K562 (cell line): ENCODE data around the gene RPRML. TPM values are rescaled to one million over a fixed set of nuclear protein-coding genes. Genes with fewer than 3 reads are reported as not detected.
A peak's percentile ranks its signal among the peaks of the same experiment; 100 is the strongest.

ENCODE experiments used
- PTBP1 ChIP-seq: fragments of 200-400 bp; formaldehyde crosslinking; IDR thresholded peaks from 2 replicates; pipeline ENCODE4 v1.6.1; 2017; ENCODE audit warnings: low read depth, low read length
- RB1 ChIP-seq: fragments of 450-650 bp; IDR thresholded peaks from 2 replicates; pipeline ENCODE4 v1.6.1; 2017; ENCODE audit warnings: low read depth, mild to moderate bottlenecking
- SMC3 ChIP-seq: conservative IDR thresholded peaks from 2 replicates; pipeline ENCODE4 v1.6.1; 2011; ENCODE audit warnings: low read depth, low read length, improper control_type of control experiment; ENCODE audit not compliant: insufficient read depth
- ZNF445 ChIP-seq: fragments of 250-450 bp; sonication (Bioruptor Pico); IDR thresholded peaks from 2 replicates; pipeline ENCODE4 v1.4.0; 2020; ENCODE audit warnings: low read depth, mild to moderate bottlenecking, moderate library complexity
- polyA plus RNA-seq, 8 experiments: library from polyadenylated mRNA; depleted of rRNA in 4 of 8; stranded (reverse) in 5 of 8; unstranded in 3 of 8; fragments of >200 nt; fragmentation: Nextera tagmentation in 2 of 8; fragmentation: Illumina TruSeq in 1 of 8; extraction: Ambion mirVana in 2 of 8; extraction: Trizol in 1 of 8; gene quantifications; 2 replicates each; pipeline versions ENCODE4 v1.2.1 to v1.2.3, GENCODE V29; 2011 to 2014; ENCODE audit warnings: inconsistent platforms in 1 of 8, missing spikeins in 1 of 8
- total RNA-seq, 7 experiments: library from RNA; depleted of rRNA in 6 of 7; stranded (reverse); fragments of >200 nt in 6 of 7; fragmentation: Illumina TruSeq in 2 of 7; extraction: Trizol in 2 of 7; gene quantifications; 2 replicates each; pipeline versions ENCODE4 v1.2.1 to v1.2.3, GENCODE V29; 2011 to 2021; ENCODE audit warnings: low replicate concordance in 1 of 7
- TF ChIP-seq, protein P1 (sequence below): sonication (generic); formaldehyde crosslinking; IDR thresholded peaks from 2 replicates; pipeline ENCODE4 v1.8.0; 2022; ENCODE audit warnings: mild to moderate bottlenecking, missing genetic modification reagents
- TF ChIP-seq, protein P2 (sequence below): sonication (generic); formaldehyde crosslinking; IDR thresholded peaks from 2 replicates; pipeline ENCODE4 v1.8.0; 2022; ENCODE audit warnings: missing genetic modification reagents, mild to moderate bottlenecking, borderline replicate concordance
- TF ChIP-seq, protein P3 (sequence below): fragments of 250-450 bp; sonication (Bioruptor Pico); IDR thresholded peaks from 2 replicates; pipeline ENCODE4 v1.8.0; 2022; ENCODE audit warnings: moderate library complexity, mild to moderate bottlenecking, inconsistent platforms
- TF ChIP-seq, protein P4 (sequence below): fragments of 450-650 bp; IDR thresholded peaks from 2 replicates; pipeline ENCODE4 v1.6.1; 2016; ENCODE audit warnings: mild to moderate bottlenecking, moderate library complexity

The RPRML gene
- total and polyA plus RNA-seq, 9 of the 15 experiments (the other 6 are each of a cell fraction or from before 2014, with no cell fraction given) = not detected

DNA sequence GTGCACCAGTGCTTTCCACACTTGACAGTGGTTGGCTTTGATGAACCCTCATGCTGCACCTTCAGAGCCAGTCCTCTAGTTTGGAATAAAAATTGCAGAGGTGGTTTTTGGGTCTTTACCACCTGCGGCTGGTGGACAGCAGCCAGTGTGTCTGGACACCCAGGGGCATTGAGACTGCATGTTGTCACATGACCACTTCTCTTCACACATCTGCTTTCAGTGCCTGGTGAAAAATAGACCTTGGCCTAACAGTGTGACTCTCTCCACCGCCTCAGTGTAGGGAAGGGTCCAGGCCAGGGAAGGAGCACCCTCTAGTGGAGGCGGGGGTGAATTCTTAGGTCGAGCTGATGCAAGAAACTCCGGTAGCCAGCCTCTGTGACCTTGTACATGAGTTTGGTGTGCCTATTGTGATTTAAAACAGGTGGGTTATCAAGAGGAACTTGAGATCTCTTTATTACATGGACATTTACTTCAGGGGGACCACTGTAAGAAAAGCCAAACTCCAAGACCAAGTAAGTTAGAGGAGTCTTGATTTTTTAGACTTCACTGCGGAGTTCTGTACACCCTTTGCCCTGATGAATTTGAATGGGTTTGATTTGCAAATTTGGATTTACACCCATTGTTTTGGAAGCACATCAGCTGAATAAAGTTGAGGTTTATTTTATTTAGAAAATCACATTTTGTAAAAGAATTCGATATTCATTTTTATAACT lies 38.2 kb downstream of the RPRML start (continued):
- TF ChIP-seq, protein P1, sequence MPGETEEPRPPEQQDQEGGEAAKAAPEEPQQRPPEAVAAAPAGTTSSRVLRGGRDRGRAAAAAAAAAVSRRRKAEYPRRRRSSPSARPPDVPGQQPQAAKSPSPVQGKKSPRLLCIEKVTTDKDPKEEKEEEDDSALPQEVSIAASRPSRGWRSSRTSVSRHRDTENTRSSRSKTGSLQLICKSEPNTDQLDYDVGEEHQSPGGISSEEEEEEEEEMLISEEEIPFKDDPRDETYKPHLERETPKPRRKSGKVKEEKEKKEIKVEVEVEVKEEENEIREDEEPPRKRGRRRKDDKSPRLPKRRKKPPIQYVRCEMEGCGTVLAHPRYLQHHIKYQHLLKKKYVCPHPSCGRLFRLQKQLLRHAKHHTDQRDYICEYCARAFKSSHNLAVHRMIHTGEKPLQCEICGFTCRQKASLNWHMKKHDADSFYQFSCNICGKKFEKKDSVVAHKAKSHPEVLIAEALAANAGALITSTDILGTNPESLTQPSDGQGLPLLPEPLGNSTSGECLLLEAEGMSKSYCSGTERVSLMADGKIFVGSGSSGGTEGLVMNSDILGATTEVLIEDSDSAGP (CRISPR knock-in tag) = no peak
- TF ChIP-seq, protein P2, sequence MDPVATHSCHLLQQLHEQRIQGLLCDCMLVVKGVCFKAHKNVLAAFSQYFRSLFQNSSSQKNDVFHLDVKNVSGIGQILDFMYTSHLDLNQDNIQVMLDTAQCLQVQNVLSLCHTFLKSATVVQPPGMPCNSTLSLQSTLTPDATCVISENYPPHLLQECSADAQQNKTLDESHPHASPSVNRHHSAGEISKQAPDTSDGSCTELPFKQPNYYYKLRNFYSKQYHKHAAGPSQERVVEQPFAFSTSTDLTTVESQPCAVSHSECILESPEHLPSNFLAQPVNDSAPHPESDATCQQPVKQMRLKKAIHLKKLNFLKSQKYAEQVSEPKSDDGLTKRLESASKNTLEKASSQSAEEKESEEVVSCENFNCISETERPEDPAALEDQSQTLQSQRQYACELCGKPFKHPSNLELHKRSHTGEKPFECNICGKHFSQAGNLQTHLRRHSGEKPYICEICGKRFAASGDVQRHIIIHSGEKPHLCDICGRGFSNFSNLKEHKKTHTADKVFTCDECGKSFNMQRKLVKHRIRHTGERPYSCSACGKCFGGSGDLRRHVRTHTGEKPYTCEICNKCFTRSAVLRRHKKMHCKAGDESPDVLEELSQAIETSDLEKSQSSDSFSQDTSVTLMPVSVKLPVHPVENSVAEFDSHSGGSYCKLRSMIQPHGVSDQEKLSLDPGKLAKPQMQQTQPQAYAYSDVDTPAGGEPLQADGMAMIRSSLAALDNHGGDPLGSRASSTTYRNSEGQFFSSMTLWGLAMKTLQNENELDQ = no peak
- TF ChIP-seq, protein P3, sequence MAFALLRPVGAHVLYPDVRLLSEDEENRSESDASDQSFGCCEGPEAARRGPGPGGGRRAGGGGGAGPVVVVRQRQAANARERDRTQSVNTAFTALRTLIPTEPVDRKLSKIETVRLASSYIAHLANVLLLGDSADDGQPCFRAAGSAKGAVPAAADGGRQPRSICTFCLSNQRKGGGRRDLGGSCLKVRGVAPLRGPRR = no peak
- TF ChIP-seq SMC3 (peak; percentile 86), RB1 (0 out of 2 replicates have a peak, but pooled peaks have one; percentile 55), ZNF445 (CRISPR knock-in tag) (no peak), PTBP1 (no peak)
- TF ChIP-seq, protein P4, sequence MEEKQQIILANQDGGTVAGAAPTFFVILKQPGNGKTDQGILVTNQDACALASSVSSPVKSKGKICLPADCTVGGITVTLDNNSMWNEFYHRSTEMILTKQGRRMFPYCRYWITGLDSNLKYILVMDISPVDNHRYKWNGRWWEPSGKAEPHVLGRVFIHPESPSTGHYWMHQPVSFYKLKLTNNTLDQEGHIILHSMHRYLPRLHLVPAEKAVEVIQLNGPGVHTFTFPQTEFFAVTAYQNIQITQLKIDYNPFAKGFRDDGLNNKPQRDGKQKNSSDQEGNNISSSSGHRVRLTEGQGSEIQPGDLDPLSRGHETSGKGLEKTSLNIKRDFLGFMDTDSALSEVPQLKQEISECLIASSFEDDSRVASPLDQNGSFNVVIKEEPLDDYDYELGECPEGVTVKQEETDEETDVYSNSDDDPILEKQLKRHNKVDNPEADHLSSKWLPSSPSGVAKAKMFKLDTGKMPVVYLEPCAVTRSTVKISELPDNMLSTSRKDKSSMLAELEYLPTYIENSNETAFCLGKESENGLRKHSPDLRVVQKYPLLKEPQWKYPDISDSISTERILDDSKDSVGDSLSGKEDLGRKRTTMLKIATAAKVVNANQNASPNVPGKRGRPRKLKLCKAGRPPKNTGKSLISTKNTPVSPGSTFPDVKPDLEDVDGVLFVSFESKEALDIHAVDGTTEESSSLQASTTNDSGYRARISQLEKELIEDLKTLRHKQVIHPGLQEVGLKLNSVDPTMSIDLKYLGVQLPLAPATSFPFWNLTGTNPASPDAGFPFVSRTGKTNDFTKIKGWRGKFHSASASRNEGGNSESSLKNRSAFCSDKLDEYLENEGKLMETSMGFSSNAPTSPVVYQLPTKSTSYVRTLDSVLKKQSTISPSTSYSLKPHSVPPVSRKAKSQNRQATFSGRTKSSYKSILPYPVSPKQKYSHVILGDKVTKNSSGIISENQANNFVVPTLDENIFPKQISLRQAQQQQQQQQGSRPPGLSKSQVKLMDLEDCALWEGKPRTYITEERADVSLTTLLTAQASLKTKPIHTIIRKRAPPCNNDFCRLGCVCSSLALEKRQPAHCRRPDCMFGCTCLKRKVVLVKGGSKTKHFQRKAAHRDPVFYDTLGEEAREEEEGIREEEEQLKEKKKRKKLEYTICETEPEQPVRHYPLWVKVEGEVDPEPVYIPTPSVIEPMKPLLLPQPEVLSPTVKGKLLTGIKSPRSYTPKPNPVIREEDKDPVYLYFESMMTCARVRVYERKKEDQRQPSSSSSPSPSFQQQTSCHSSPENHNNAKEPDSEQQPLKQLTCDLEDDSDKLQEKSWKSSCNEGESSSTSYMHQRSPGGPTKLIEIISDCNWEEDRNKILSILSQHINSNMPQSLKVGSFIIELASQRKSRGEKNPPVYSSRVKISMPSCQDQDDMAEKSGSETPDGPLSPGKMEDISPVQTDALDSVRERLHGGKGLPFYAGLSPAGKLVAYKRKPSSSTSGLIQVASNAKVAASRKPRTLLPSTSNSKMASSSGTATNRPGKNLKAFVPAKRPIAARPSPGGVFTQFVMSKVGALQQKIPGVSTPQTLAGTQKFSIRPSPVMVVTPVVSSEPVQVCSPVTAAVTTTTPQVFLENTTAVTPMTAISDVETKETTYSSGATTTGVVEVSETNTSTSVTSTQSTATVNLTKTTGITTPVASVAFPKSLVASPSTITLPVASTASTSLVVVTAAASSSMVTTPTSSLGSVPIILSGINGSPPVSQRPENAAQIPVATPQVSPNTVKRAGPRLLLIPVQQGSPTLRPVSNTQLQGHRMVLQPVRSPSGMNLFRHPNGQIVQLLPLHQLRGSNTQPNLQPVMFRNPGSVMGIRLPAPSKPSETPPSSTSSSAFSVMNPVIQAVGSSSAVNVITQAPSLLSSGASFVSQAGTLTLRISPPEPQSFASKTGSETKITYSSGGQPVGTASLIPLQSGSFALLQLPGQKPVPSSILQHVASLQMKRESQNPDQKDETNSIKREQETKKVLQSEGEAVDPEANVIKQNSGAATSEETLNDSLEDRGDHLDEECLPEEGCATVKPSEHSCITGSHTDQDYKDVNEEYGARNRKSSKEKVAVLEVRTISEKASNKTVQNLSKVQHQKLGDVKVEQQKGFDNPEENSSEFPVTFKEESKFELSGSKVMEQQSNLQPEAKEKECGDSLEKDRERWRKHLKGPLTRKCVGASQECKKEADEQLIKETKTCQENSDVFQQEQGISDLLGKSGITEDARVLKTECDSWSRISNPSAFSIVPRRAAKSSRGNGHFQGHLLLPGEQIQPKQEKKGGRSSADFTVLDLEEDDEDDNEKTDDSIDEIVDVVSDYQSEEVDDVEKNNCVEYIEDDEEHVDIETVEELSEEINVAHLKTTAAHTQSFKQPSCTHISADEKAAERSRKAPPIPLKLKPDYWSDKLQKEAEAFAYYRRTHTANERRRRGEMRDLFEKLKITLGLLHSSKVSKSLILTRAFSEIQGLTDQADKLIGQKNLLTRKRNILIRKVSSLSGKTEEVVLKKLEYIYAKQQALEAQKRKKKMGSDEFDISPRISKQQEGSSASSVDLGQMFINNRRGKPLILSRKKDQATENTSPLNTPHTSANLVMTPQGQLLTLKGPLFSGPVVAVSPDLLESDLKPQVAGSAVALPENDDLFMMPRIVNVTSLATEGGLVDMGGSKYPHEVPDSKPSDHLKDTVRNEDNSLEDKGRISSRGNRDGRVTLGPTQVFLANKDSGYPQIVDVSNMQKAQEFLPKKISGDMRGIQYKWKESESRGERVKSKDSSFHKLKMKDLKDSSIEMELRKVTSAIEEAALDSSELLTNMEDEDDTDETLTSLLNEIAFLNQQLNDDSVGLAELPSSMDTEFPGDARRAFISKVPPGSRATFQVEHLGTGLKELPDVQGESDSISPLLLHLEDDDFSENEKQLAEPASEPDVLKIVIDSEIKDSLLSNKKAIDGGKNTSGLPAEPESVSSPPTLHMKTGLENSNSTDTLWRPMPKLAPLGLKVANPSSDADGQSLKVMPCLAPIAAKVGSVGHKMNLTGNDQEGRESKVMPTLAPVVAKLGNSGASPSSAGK = peak; percentile 46; the same call in 1 of the 2 replicates
